Measurements from ENCODE around the gene MSI2.

DNA sequence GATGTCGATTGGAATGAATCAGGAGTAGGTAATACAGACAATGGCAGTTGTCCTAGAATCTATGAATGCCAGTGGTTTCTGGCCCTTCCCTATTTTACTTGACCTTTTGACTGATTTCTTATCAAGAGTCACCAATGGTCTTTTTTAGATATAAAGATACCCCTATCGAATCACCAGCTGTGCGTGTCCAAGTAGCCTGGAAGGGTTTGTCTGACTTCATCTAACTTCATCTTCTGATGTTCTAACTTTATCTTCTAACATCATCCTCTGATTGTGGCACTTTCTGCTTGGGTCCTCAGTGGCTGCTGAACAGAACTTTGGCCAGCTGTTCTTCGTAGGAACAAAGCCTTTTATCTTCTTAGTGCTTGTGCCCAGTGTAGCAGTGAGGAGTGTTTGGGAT is 129.7 kb downstream of the MSI2 start:
- TF ChIP-seq MXI1 (IDR thresholded peaks at IDR 0.05; ENCODE audit: low read depth, low read length) (no peak), CTCF (IDR thresholded peaks at IDR 0.05) (no peak), SMC3 (IDR thresholded peaks at IDR 0.05; ENCODE audit: low read depth, low read length) (no peak)
